ENCODE results near the gene UBE2E1.
"Not testable (repeated sequence)": the region's sequence is repeated elsewhere in the genome, so short reads cannot be mapped to it uniquely, and the experiment has no call there.

Gene UBE2E1

GRCh38 chr3:23822559-23822958, 16.8 kb downstream of the UBE2E1 start:
- DNase-seq, result no peak

- no peak for DNase-seq
Measured at GRCh38 chr3:23823620-23824019, 17.9 kb downstream of the UBE2E1 start.

GRCh38 chr3:23824699-23825444, 19.1 kb downstream of the UBE2E1 start:
- DNase-seq, result no peak

- DNase-seq, result no peak
Measured at GRCh38 chr3:23825802-23826201, 20.0 kb downstream of the UBE2E1 start.

- DNase-seq, result no peak
Measured at GRCh38 chr3:23826382-23827064, 20.8 kb downstream of the UBE2E1 start.

- DNase-seq, result no peak
Measured at GRCh38 chr3:23829242-23829934, 23.6 kb downstream of the UBE2E1 start.

- no peak for DNase-seq
Measured at GRCh38 chr3:23830869-23831484, 25.2 kb downstream of the UBE2E1 start.

- DNase-seq, result no peak
Measured at GRCh38 chr3:23831517-23832394, 26.0 kb downstream of the UBE2E1 start.

- DNase-seq, result no peak
Measured at GRCh38 chr3:23832523-23832922, 26.8 kb downstream of the UBE2E1 start.

GRCh38 chr3:23834082-23834870, 28.5 kb downstream of the UBE2E1 start:
- DNase-seq, result no peak

GRCh38 chr3:23835087-23835486, 29.3 kb downstream of the UBE2E1 start:
- no peak for DNase-seq

- DNase-seq, result no peak
Measured at GRCh38 chr3:23835802-23836201, 30.0 kb downstream of the UBE2E1 start.

GRCh38 chr3:23836536-23837230, 30.9 kb downstream of the UBE2E1 start:
- DNase-seq, result no peak

GRCh38 chr3:23837286-23837685, 31.5 kb downstream of the UBE2E1 start:
- no peak for DNase-seq

GRCh38 chr3:23837691-23838090, 31.9 kb downstream of the UBE2E1 start:
- DNase-seq, result no peak

- no peak for DNase-seq
Measured at GRCh38 chr3:23840521-23840920, 34.8 kb downstream of the UBE2E1 start.

GRCh38 chr3:23843869-23844268, 38.1 kb downstream of the UBE2E1 start:
- DNase-seq, result no peak

GRCh38 chr3:23845326-23846216, 39.8 kb downstream of the UBE2E1 start:
- no peak for DNase-seq

GRCh38 chr3:23849462-23849861, 43.7 kb downstream of the UBE2E1 start:
- DNase-seq, result not testable (repeated sequence)

GRCh38 chr3:23856286-23856685, 50.5 kb downstream of the UBE2E1 start:
- no peak for DNase-seq

Data from CD4-positive, alpha-beta T cell treated with Interleukin-10 for 1 hour (primary cell).